Peyer's patch (tissue), 4 donors: ENCODE measurements around the gene NEU4.

Experiments
- CTCF ChIP-seq, 6 experiments: fragments of 450-650 bp in 4 of 6; fragments of 200-600 bp in 2 of 6; sonication (generic) in 1 of 6; IDR thresholded peaks; one replicate each; pipeline ENCODE4 v1.5.1; 2017 to 2019; ENCODE audit warnings: antibody characterized with exemption in 6 of 6, mild to moderate bottlenecking in 3 of 6, moderate library complexity in 1 of 6
- POLR2A ChIP-seq, 2 donors: fragments of 450-650 bp; IDR thresholded peaks; one replicate each; pipeline ENCODE4 v1.5.1; 2017; ENCODE audit warnings: antibody characterized with exemption in 2 of 2, mild to moderate bottlenecking in 2 of 2, moderate library complexity in 2 of 2

- no peak for TF ChIP-seq CTCF (IDR thresholded peaks at IDR 0.05)
- no peak for TF ChIP-seq POLR2A (IDR thresholded peaks at IDR 0.05)
These were observed 44.1 kb downstream of the NEU4 start for GRCh38 chr2:241852981-241853631.
